ENCODE measurements around the gene EXOC3L4. TPM values are rescaled to one million over a fixed set of nuclear protein-coding genes. Genes with fewer than 3 reads are reported as not detected.

EXOC3L4 gene
- total RNA-seq, 4 donors from 2014 or later, result 0.63 to 2.1 (median 1.3) TPM

DNA sequence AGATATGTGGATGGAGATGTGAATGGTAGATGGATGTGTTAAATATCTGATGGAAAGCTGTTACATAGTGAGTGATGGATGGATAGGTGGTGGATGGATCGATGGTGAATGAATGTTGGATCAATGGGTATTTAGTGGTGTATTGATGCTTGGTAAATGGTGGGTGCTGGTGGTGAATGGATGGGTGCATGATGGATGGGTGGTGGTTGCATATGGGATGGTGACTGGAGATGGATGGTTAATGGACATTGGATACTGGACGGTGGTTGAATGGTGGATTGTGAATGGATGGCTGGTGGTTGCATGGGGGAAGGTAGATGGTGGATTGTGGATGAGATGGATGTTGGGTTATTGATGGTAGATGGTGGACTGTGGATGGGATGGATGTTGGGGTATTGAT, 12.6 kb upstream of the EXOC3L4 start:
- Histone ChIP-seq H3K27me3 (peaks cover 0 to 50% of the 10 kb centered on the region in 2 donors), H3K4me1 (peaks cover 0 to 14% (median 0%) of the 10 kb centered on the region in 4 donors), H3K4me3 (no peak overlapping the region), H3K27ac (no peak overlapping the region), H3K9me3 (no peaks in the 10 kb centered on the region), H3K36me3 (no peaks in the 10 kb centered on the region)
- DNase-seq (ENCODE audit: low spot score in 2 of 2), result no peak
- TF ChIP-seq EP300 (IDR thresholded peaks at IDR 0.05), result no peak
- TF ChIP-seq, protein P1, sequence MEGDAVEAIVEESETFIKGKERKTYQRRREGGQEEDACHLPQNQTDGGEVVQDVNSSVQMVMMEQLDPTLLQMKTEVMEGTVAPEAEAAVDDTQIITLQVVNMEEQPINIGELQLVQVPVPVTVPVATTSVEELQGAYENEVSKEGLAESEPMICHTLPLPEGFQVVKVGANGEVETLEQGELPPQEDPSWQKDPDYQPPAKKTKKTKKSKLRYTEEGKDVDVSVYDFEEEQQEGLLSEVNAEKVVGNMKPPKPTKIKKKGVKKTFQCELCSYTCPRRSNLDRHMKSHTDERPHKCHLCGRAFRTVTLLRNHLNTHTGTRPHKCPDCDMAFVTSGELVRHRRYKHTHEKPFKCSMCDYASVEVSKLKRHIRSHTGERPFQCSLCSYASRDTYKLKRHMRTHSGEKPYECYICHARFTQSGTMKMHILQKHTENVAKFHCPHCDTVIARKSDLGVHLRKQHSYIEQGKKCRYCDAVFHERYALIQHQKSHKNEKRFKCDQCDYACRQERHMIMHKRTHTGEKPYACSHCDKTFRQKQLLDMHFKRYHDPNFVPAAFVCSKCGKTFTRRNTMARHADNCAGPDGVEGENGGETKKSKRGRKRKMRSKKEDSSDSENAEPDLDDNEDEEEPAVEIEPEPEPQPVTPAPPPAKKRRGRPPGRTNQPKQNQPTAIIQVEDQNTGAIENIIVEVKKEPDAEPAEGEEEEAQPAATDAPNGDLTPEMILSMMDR (IDR thresholded peaks at IDR 0.05), result no peak
- no peak for TF ChIP-seq POLR2A (IDR thresholded peaks at IDR 0.05)
- WGBS, 2 donors, result 93 to 96% methylated on average over 2 of the region's 2 CpGs

DNA sequence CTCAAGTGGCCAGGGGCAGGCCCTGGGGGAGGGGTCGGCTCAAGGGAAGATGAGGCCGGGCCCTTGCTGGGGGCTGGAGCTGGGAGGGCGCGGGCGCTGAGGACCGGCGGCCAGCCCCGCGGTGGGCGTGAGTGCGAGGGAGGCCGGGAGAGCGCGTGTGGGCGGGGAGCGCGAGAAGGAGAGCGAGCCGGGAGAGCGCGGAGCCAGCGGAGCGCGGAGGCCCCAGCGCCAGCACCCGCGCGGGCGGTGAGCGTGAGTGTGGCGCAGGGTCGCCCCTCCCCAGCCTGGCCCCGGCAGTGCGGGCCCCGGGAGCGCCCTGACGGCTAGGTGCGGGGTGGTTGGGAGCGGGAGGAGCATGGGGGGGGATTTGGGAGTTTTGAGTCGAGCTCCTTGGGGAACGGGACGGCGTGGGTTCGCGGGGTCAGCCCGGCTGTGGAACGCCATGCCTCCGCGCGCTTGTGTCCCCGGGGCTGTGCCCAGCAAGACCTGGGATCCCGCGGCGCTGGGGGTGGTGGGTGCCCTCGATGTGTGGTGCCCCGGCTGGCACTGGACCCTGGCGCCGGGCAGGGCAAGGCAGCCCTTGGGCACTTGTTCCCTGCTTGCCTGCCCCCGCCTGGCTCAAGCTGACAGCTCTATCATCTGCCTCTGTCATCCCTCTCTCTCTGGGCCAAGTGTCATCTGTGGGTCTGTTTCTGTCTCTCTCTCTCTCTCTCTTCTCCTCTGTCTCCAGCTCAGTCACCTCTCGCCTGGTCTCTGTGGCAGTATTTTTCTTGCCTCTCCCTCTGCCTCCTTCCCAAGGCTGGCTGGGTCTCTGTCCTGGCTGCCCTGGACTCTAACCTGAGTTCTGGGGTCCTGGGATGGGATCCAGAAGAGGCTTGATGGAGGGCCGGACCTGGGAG, 10.3 kb upstream of the EXOC3L4 start, which contains the start of gene LBHD2:
Gene LBHD2, plus strand, starts transcription at position 190 of the 899 bp plus-strand sequence. CDS start 1,803 bp downstream, outside the sequence.
- Histone ChIP-seq H3K4me3 (peak within 1 kb of the TSS in 1 of 4 donors; percentile 18), H3K4me1 (peaks cover 0 to 7% (median 0%) of the 10 kb centered on the region in 4 donors), H3K27ac (no peak within 1 kb of the TSS), H3K27me3 (peaks cover 0 to 56% of the 10 kb centered on the region in 2 donors), H3K36me3 (no peaks in the 10 kb centered on the region), H3K9me3 (no peaks in the 10 kb centered on the region)
- WGBS, 2 donors, result 12 to 28% methylated on average over 25 to 46 of the region's 61 CpGs
- no peak for DNase-seq (ENCODE audit: low spot score in 2 of 2)
- TF ChIP-seq, protein P1 (IDR thresholded peaks at IDR 0.05), result no peak
- no peak for TF ChIP-seq POLR2A (IDR thresholded peaks at IDR 0.05)
- TF ChIP-seq EP300 (IDR thresholded peaks at IDR 0.05), result no peak

DNA sequence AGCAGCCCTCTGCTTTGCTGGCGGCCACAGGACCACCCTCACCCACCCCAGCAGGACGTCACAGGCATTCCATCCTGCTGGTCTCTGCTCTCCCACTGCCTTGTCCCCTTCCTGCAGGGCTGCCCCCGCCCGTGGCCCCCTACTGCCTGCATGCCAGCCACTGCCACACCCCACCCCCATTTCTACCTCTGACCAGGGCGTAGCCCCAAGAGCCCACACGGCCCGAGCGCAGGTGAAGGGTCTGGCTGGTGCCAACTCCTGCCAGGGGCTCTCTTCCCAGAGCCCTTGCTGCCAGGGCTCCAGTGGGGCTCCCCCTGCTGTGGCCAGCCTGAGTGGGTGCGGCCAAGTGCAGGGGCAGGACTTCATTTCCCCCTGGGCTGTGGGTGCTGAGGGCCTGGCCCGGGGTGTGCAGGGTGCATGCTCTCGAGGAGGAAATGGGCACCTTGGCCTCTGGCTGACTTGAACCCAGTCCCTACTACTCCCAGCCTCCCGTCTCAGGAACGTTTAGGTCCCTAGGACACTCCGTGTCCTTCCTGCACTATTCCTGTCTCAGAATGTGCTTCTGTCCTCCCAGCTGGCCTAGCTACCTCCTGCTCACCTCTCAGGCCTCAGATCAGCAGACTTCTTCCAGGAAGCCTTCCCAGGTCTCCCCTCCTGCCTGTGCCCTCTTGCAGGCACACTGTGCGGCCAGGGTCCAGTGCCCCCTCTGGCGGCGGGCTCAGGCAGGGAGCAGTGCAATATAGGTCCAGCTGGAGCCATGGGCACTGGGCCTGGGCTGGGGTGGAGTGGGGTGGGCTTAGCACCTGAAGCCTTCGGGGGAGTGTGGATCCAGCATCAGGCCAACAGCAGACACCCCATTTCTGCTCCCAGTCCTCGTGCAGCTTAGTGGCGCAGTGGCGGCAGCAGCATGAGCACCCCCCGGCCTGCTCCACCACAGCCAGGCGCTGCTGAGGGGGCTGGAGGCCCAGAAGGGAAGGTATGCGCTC, 9.1 kb upstream of the EXOC3L4 start:
- no peak for DNase-seq (ENCODE audit: low spot score in 2 of 2)
- no peak overlapping the region for H3K4me3 ChIP-seq
- H3K4me1 ChIP-seq, result peaks cover 0 to 7% (median 0%) of the 10 kb centered on the region in 4 donors
- H3K9me3 ChIP-seq, result no peaks in the 10 kb centered on the region
- no peaks in the 10 kb centered on the region for H3K36me3 ChIP-seq
- TF ChIP-seq, protein P1 (IDR thresholded peaks at IDR 0.05), result no peak
- TF ChIP-seq EP300 (IDR thresholded peaks at IDR 0.05) (no peak), POLR2A (IDR thresholded peaks at IDR 0.05) (no peak)
- WGBS, 2 donors, result 77 to 84% methylated on average over 16 to 24 of the region's 24 CpGs
- no peak overlapping the region for H3K27ac ChIP-seq
- peaks cover 0 to 54% of the 10 kb centered on the region in 2 donors for H3K27me3 ChIP-seq

DNA sequence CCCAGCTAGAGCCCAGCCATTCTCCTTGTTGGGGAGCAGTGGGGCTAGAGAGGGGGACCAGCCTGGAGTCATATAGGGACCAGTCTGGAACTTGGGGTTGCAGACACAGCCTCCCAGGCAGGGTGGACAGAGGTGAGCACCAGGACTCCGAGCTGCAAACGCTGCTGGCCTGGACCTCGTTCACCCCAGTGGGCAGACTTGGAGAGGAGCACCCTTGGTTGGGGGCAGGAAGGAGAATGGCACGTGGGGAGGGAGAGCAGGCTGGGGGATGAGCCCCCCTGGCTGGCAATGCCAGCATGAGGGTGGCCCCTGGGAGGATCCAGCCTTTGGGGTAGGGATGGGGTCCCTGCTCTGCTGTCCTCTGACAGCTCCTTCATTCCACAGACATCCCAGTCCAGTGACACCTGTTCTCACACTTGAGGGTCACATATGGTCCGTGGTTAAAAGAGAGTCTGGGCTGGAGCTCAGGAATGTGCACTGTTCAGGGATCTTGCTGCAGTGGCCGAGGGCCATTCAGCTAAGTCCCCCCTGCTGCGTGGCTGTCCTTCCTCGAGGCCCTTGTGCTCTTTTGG, 7.7 kb upstream of the EXOC3L4 start:
- no peak for DNase-seq (ENCODE audit: low spot score in 2 of 2)
- Histone ChIP-seq H3K36me3 (no peaks in the 10 kb centered on the region), H3K4me1 (peaks cover 0 to 20% (median 7%) of the 10 kb centered on the region in 4 donors), H3K27me3 (peaks cover 0 to 47% of the 10 kb centered on the region in 2 donors), H3K4me3 (no peak overlapping the region), H3K27ac (no peak overlapping the region), H3K9me3 (no peaks in the 10 kb centered on the region)
- TF ChIP-seq, protein P1 (IDR thresholded peaks at IDR 0.05), result no peak
- TF ChIP-seq EP300 (IDR thresholded peaks at IDR 0.05), result no peak
- no peak for TF ChIP-seq POLR2A (IDR thresholded peaks at IDR 0.05)
- 75 to 83% methylated on average over 7 to 8 of the region's 8 CpGs for WGBS, 2 donors
